GM13976 (cell line): ENCODE data around the gene SLC13A1.

Experiments used
- DNase-seq: peaks from one replicate; pipeline ENCODE4 v3.0.0; 2012; ENCODE audit warnings: low spot score
- CTCF ChIP-seq: IDR thresholded peaks from 2 replicates; pipeline ENCODE4 v1.5.1; 2012; ENCODE audit warnings: borderline replicate concordance, mild to moderate bottlenecking; ENCODE audit not compliant: insufficient read depth; ENCODE audit errors: extremely low read depth, missing control alignments, control extremely low read depth
- in situ Hi-C: fragments of 300-500 bp; cut with MboI; formaldehyde crosslinking; loops from one replicate; pipeline ENCODE4 v1.12.0; 2022; ENCODE audit warnings: low sequenced_read_pairs, mixed read lengths, inconsistent platforms; ENCODE audit not compliant: unreplicated experiment

SLC13A1 gene

GRCh38 chr7:123184271-123184670, 15.5 kb downstream of the SLC13A1 start:
- in situ Hi-C loops: no loop called here
- no peak for TF ChIP-seq CTCF
- no peak for DNase-seq

GRCh38 chr7:123183431-123183830, 16.3 kb downstream of the SLC13A1 start:
- no peak for TF ChIP-seq CTCF
- in situ Hi-C loops: no loop called here
- DNase-seq: no peak

- in situ Hi-C loops: no loop called here
- TF ChIP-seq CTCF: no peak
- no peak for DNase-seq
Measured at GRCh38 chr7:123177442-123177841, 22.3 kb downstream of the SLC13A1 start.

- in situ Hi-C loops: no loop called here
- no peak for TF ChIP-seq CTCF
- DNase-seq: no peak
Measured at GRCh38 chr7:123170333-123171246, 29.2 kb downstream of the SLC13A1 start.

GRCh38 chr7:123169065-123169464, 30.7 kb downstream of the SLC13A1 start:
- no peak for TF ChIP-seq CTCF
- no peak for DNase-seq
- in situ Hi-C loops: no loop called here

GRCh38 chr7:123157606-123158005, 42.2 kb downstream of the SLC13A1 start:
- in situ Hi-C loops: no loop called here
- DNase-seq: no peak
- TF ChIP-seq CTCF: no peak
